Nephron progenitor cell (in vitro differentiated cells): ENCODE measurements around the gene KCNQ1.

Source experiments
- DNase-seq: peaks from one replicate; pipeline ENCODE4 v3.0.0; 2021
- H3K27ac Mint-ChIP-seq: 2 replicates; pipeline ENCODE4 v1.8.0; 2021; ENCODE audit warnings: mild to moderate bottlenecking, moderate library complexity, mixed read lengths
- H3K27me3 Mint-ChIP-seq: 2 replicates; pipeline ENCODE4 v1.8.0; 2021; ENCODE audit warnings: mild to moderate bottlenecking, low read depth, mixed read lengths; ENCODE audit not compliant: poor library complexity
- H3K36me3 Mint-ChIP-seq: 2 replicates; pipeline ENCODE4 v1.8.0; 2021; ENCODE audit warnings: low read depth, mixed read lengths
- H3K4me1 Mint-ChIP-seq: 2 replicates; pipeline ENCODE4 v1.8.0; 2021; ENCODE audit warnings: mixed read lengths
- H3K4me3 Mint-ChIP-seq: 2 replicates; pipeline ENCODE4 v1.8.0; 2021; ENCODE audit warnings: mild to moderate bottlenecking, moderate library complexity, mixed read lengths
- H3K9me3 Mint-ChIP-seq: 2 replicates; pipeline ENCODE4 v1.8.0; 2021; ENCODE audit warnings: mild to moderate bottlenecking, moderate library complexity, mixed read lengths
- CTCF ChIP-seq: fragments of 200-600 bp; sonication (generic); IDR thresholded peaks from 2 replicates; pipeline ENCODE4 v1.5.0; 2021; ENCODE audit warnings: antibody characterized with exemption

Gene KCNQ1

GRCh38 chr11:2897048-2897447, 452.2 kb downstream of the KCNQ1 start:
- no peak overlapping the region for H3K27ac Mint-ChIP-seq

GRCh38 chr11:2898366-2899079, 453.7 kb downstream of the KCNQ1 start:
- Mint-ChIP-seq H3K27ac (no peak overlapping the region), H3K36me3 (no peaks in the 10 kb centered on the region), H3K4me1 (peaks cover 25% of the 10 kb centered on the region), H3K27me3 (peaks cover 16% of the 10 kb centered on the region), H3K4me3 (no peak overlapping the region), H3K9me3 (no peaks in the 10 kb centered on the region)
- TF ChIP-seq CTCF, result no peak
- no peak for DNase-seq

More at GRCh38 chr11:2897048-2897447, 452.2 kb downstream of the KCNQ1 start:
- H3K4me1 Mint-ChIP-seq, result peaks cover 23% of the 10 kb centered on the region
- no peak for TF ChIP-seq CTCF
- peaks cover 16% of the 10 kb centered on the region for H3K27me3 Mint-ChIP-seq
- no peaks in the 10 kb centered on the region for H3K9me3 Mint-ChIP-seq
- H3K36me3 Mint-ChIP-seq, result no peaks in the 10 kb centered on the region
- no peak overlapping the region for H3K4me3 Mint-ChIP-seq
- no peak for DNase-seq
